ENCODE results near the gene CCNDBP1.

- TF ChIP-seq ZNF274 (IDR thresholded peaks at IDR 0.05; ENCODE audit: low read depth, low read length) (no peak), SUZ12 (IDR thresholded peaks at IDR 0.05; ENCODE audit: extremely low read depth, insufficient read depth, insufficient read length) (no peak), YY1 (IDR thresholded peaks at IDR 0.05; ENCODE audit: insufficient read depth, insufficient read length) (no peak)
Observed at GRCh38 chr15:43232289-43232874, 47.2 kb downstream of the CCNDBP1 start.
